ENCODE results near the gene GAP43.

The GAP43 gene

GRCh38 chr3:115670911-115671310 lies 47.6 kb downstream of the GAP43 start:
- TF ChIP-seq CTCF (IDR thresholded peaks at IDR 0.05; ENCODE audit: insufficient read depth, low read length, poor library complexity, severe bottlenecking) (no peak), EZH2phosphoT487 (conservative IDR thresholded peaks at IDR 0.05; ENCODE audit: low read length) (no peak)
- Histone ChIP-seq H4K20me1 (ENCODE audit: low read depth, low read length) (no peaks in the 10 kb centered on the region), H3K4me2 (ENCODE audit: low read depth, low read length, poor library complexity, severe bottlenecking) (no peak overlapping the region), H2AFZ (ENCODE audit: low read depth, low read length, severe bottlenecking) (no peak overlapping the region), H3K9me3 (ENCODE audit: insufficient read depth, low read length) (no peaks in the 10 kb centered on the region), H3K9me2 (replicated peaks; ENCODE audit: insufficient read depth, low read length) (no peaks in the 10 kb centered on the region), H3K27ac (ENCODE audit: low read depth, low read length) (no peak overlapping the region), H3K4me3 (ENCODE audit: insufficient read depth, low read length, poor library complexity, severe bottlenecking) (no peak overlapping the region), H3K9ac (ENCODE audit: low read length) (no peak overlapping the region), H3K36me3 (ENCODE audit: low read length) (no peaks in the 10 kb centered on the region), H3K27me3 (ENCODE audit: low read length) (no peaks in the 10 kb centered on the region), H3F3A (ENCODE audit: insufficient read depth) (no peaks in the 10 kb centered on the region), H3K79me2 (ENCODE audit: insufficient read depth, low read length) (no peaks in the 10 kb centered on the region)

- Histone ChIP-seq H4K20me1 (ENCODE audit: low read depth, low read length) (no peaks in the 10 kb centered on the region), H3K79me2 (ENCODE audit: insufficient read depth, low read length) (no peaks in the 10 kb centered on the region), H3K36me3 (ENCODE audit: low read length) (no peaks in the 10 kb centered on the region), H3K27ac (ENCODE audit: low read depth, low read length) (no peak overlapping the region), H3K9me2 (replicated peaks; ENCODE audit: insufficient read depth, low read length) (no peaks in the 10 kb centered on the region), H3K9me3 (ENCODE audit: insufficient read depth, low read length) (no peaks in the 10 kb centered on the region), H3K9ac (ENCODE audit: low read length) (no peak overlapping the region), H2AFZ (ENCODE audit: low read depth, low read length, severe bottlenecking) (no peak overlapping the region), H3K27me3 (ENCODE audit: low read length) (no peaks in the 10 kb centered on the region), H3K4me3 (ENCODE audit: insufficient read depth, low read length, poor library complexity, severe bottlenecking) (no peak overlapping the region), H3K4me2 (ENCODE audit: low read depth, low read length, poor library complexity, severe bottlenecking) (no peak overlapping the region), H3F3A (ENCODE audit: insufficient read depth) (no peaks in the 10 kb centered on the region)
- no peak for TF ChIP-seq EZH2phosphoT487 (conservative IDR thresholded peaks at IDR 0.05; ENCODE audit: low read length)
Observed at GRCh38 chr3:115671761-115672455, 48.6 kb downstream of the GAP43 start.

- H3F3A ChIP-seq (ENCODE audit: insufficient read depth): no peaks in the 10 kb centered on the region
- no peak overlapping the region for H3K9ac ChIP-seq (ENCODE audit: low read length)
- H3K27ac ChIP-seq (ENCODE audit: low read depth, low read length): no peak overlapping the region
- no peak overlapping the region for H2AFZ ChIP-seq (ENCODE audit: low read depth, low read length, severe bottlenecking)
- H3K36me3 ChIP-seq (ENCODE audit: low read length): no peaks in the 10 kb centered on the region
- no peak overlapping the region for H3K4me3 ChIP-seq (ENCODE audit: insufficient read depth, low read length, poor library complexity, severe bottlenecking)
- no peaks in the 10 kb centered on the region for H3K79me2 ChIP-seq (ENCODE audit: insufficient read depth, low read length)
- TF ChIP-seq CTCF (IDR thresholded peaks at IDR 0.05; ENCODE audit: insufficient read depth, low read length, poor library complexity, severe bottlenecking): no peak
- no peaks in the 10 kb centered on the region for H4K20me1 ChIP-seq (ENCODE audit: low read depth, low read length)
- no peaks in the 10 kb centered on the region for H3K9me2 ChIP-seq (replicated peaks; ENCODE audit: insufficient read depth, low read length)
- no peaks in the 10 kb centered on the region for H3K9me3 ChIP-seq (ENCODE audit: insufficient read depth, low read length)
- no peak overlapping the region for H3K4me2 ChIP-seq (ENCODE audit: low read depth, low read length, poor library complexity, severe bottlenecking)
- H3K27me3 ChIP-seq (ENCODE audit: low read length): no peaks in the 10 kb centered on the region
Observed at GRCh38 chr3:115673881-115674280, 50.6 kb downstream of the GAP43 start.

- no peaks in the 10 kb centered on the region for H3K79me2 ChIP-seq (ENCODE audit: insufficient read depth, low read length)
- no peak overlapping the region for H3K27ac ChIP-seq (ENCODE audit: low read depth, low read length)
- H3K36me3 ChIP-seq (ENCODE audit: low read length): no peaks in the 10 kb centered on the region
- H3K4me3 ChIP-seq (ENCODE audit: insufficient read depth, low read length, poor library complexity, severe bottlenecking): no peak overlapping the region
- TF ChIP-seq EZH2phosphoT487 (conservative IDR thresholded peaks at IDR 0.05; ENCODE audit: low read length): no peak
- no peak for TF ChIP-seq CTCF (IDR thresholded peaks at IDR 0.05; ENCODE audit: insufficient read depth, low read length, poor library complexity, severe bottlenecking)
- no peaks in the 10 kb centered on the region for H3K9me2 ChIP-seq (replicated peaks; ENCODE audit: insufficient read depth, low read length)
- no peaks in the 10 kb centered on the region for H4K20me1 ChIP-seq (ENCODE audit: low read depth, low read length)
- H3K9me3 ChIP-seq (ENCODE audit: insufficient read depth, low read length): no peaks in the 10 kb centered on the region
- no peak overlapping the region for H3K4me2 ChIP-seq (ENCODE audit: low read depth, low read length, poor library complexity, severe bottlenecking)
- H3F3A ChIP-seq (ENCODE audit: insufficient read depth): no peaks in the 10 kb centered on the region
- H2AFZ ChIP-seq (ENCODE audit: low read depth, low read length, severe bottlenecking): no peak overlapping the region
- H3K27me3 ChIP-seq (ENCODE audit: low read length): no peaks in the 10 kb centered on the region
- no peak overlapping the region for H3K9ac ChIP-seq (ENCODE audit: low read length)
Observed at GRCh38 chr3:115676336-115676735, 53.0 kb downstream of the GAP43 start.
